Fibroblast of lung (primary cell): ENCODE measurements around the gene HABP4.

Source experiments
- CTCF ChIP-seq, 2 donors: IDR thresholded peaks in 1 of 2; conservative IDR thresholded peaks in 1 of 2; 1 replicate in 1 of 2; 2 replicates in 1 of 2; pipeline ENCODE4 v1.5.1; 2011 to 2012; ENCODE audit warnings: low read length in 2 of 2, control low read depth in 1 of 2, inconsistent platforms in 1 of 2, low read depth in 1 of 2, mild to moderate bottlenecking in 1 of 2
- EZH2 ChIP-seq: IDR thresholded peaks from 2 replicates; pipeline ENCODE4 v1.5.1; 2012; ENCODE audit warnings: low read length, control low read depth, mild to moderate bottlenecking; ENCODE audit errors: missing control alignments

GRCh38 chr9:96503918-96504317 is 53.9 kb downstream of the HABP4 start:
- TF ChIP-seq CTCF (conservative IDR thresholded peaks at IDR 0.05 in 1 of 2, IDR thresholded peaks at IDR 0.05 in 1 of 2; ENCODE audit: low read depth in 1 of 2, low read length in 2 of 2) (no peak), EZH2 (no peak)
